ENCODE results near the gene NFATC2.
"Not testable (repeated sequence)": the region's sequence is repeated elsewhere in the genome, so short reads cannot be mapped to it uniquely, and the experiment has no call there.

NFATC2 gene

GRCh38 chr20:51480507-51481270 lies 61.8 kb downstream of the NFATC2 start:
- H3K18ac ChIP-seq (ENCODE audit: low read length), result no peak overlapping the region
- WGBS (ENCODE audit: extremely low coverage, insufficient coverage, low lambda C conversion rate), result no CpG with 5 or more reads among the region's 14 CpGs
- H3K9ac ChIP-seq (ENCODE audit: low read length), result no peak overlapping the region
- no peak overlapping the region for H3K27ac ChIP-seq (ENCODE audit: low read depth, low read length)
- no peak overlapping the region for H3K4me2 ChIP-seq (ENCODE audit: low read length)
- H4K5ac ChIP-seq (ENCODE audit: low read length), result no peak overlapping the region
- no peak overlapping the region for H4K8ac ChIP-seq (ENCODE audit: low read depth, low read length)
- H3K4me1 ChIP-seq (ENCODE audit: control insufficient read depth, low read depth, low read length), result no peaks in the 10 kb centered on the region
- no peak overlapping the region for H2AK5ac ChIP-seq (ENCODE audit: low read length)
- no peaks in the 10 kb centered on the region for H3K79me2 ChIP-seq (ENCODE audit: control insufficient read depth, insufficient read depth, low read length)
- H3K4me3 ChIP-seq (ENCODE audit: low read length), result no peak overlapping the region
- H3K23ac ChIP-seq (ENCODE audit: low read length), result no peak overlapping the region
- no peak overlapping the region for H2BK120ac ChIP-seq (ENCODE audit: low read depth, low read length)
- no peaks in the 10 kb centered on the region for H3K79me1 ChIP-seq (ENCODE audit: low read length)
- no peak overlapping the region for H3K56ac ChIP-seq (ENCODE audit: low read length)
- no peaks in the 10 kb centered on the region for H3K36me3 ChIP-seq (ENCODE audit: control insufficient read depth, insufficient read depth, low read length)
- H2BK15ac ChIP-seq (replicated peaks; ENCODE audit: low read depth), result no peak overlapping the region
- no peaks in the 10 kb centered on the region for H3K27me3 ChIP-seq (ENCODE audit: insufficient read depth, low read length, poor library complexity)
- no peak overlapping the region for H2BK5ac ChIP-seq (ENCODE audit: low read length)
- H3K4ac ChIP-seq (ENCODE audit: low read depth, low read length), result no peak overlapping the region
- no peak for DNase-seq

- not testable (repeated sequence) for H2BK15ac ChIP-seq (replicated peaks; ENCODE audit: low read depth); H3K4ac ChIP-seq (ENCODE audit: low read depth, low read length); H3K36me3 ChIP-seq (ENCODE audit: control insufficient read depth, insufficient read depth, low read length); H4K5ac ChIP-seq (ENCODE audit: low read length); H2BK5ac ChIP-seq (ENCODE audit: low read length); DNase-seq; H3K18ac ChIP-seq (ENCODE audit: low read length); H3K79me2 ChIP-seq (ENCODE audit: control insufficient read depth, insufficient read depth, low read length); H3K4me3 ChIP-seq (ENCODE audit: low read length); H3K27ac ChIP-seq (ENCODE audit: low read depth, low read length); H3K79me1 ChIP-seq (ENCODE audit: low read length); H3K23ac ChIP-seq (ENCODE audit: low read length); H3K27me3 ChIP-seq (ENCODE audit: insufficient read depth, low read length, poor library complexity); H3K56ac ChIP-seq (ENCODE audit: low read length); H3K4me2 ChIP-seq (ENCODE audit: low read length); H4K8ac ChIP-seq (ENCODE audit: low read depth, low read length); H3K9ac ChIP-seq (ENCODE audit: low read length); H3K4me1 ChIP-seq (ENCODE audit: control insufficient read depth, low read depth, low read length); H2AK5ac ChIP-seq (ENCODE audit: low read length); H2BK120ac ChIP-seq (ENCODE audit: low read depth, low read length)
- no CpG with 5 or more reads among the region's 1 CpG for WGBS (ENCODE audit: extremely low coverage, insufficient coverage, low lambda C conversion rate)
Observed at GRCh38 chr20:51476106-51476505, 66.4 kb downstream of the NFATC2 start.

GRCh38 chr20:51473771-51474170 lies 68.7 kb downstream of the NFATC2 start:
- Histone ChIP-seq H2BK15ac (replicated peaks; ENCODE audit: low read depth) (no peak overlapping the region), H3K79me1 (ENCODE audit: low read length) (no peaks in the 10 kb centered on the region), H3K23ac (ENCODE audit: low read length) (no peak overlapping the region), H3K18ac (ENCODE audit: low read length) (no peak overlapping the region), H3K4me3 (ENCODE audit: low read length) (no peak overlapping the region), H3K27ac (ENCODE audit: low read depth, low read length) (no peak overlapping the region), H3K56ac (ENCODE audit: low read length) (no peak overlapping the region), H4K8ac (ENCODE audit: low read depth, low read length) (no peak overlapping the region), H4K5ac (ENCODE audit: low read length) (no peak overlapping the region), H3K4ac (ENCODE audit: low read depth, low read length) (no peak overlapping the region), H2AK5ac (ENCODE audit: low read length) (no peak overlapping the region), H3K4me2 (ENCODE audit: low read length) (no peak overlapping the region), H2BK5ac (ENCODE audit: low read length) (no peak overlapping the region), H3K9ac (ENCODE audit: low read length) (no peak overlapping the region), H3K79me2 (ENCODE audit: control insufficient read depth, insufficient read depth, low read length) (no peaks in the 10 kb centered on the region), H3K27me3 (ENCODE audit: insufficient read depth, low read length, poor library complexity) (no peaks in the 10 kb centered on the region), H3K36me3 (ENCODE audit: control insufficient read depth, insufficient read depth, low read length) (no peaks in the 10 kb centered on the region), H2BK120ac (ENCODE audit: low read depth, low read length) (no peak overlapping the region), H3K4me1 (ENCODE audit: control insufficient read depth, low read depth, low read length) (no peaks in the 10 kb centered on the region)
- WGBS (ENCODE audit: extremely low coverage, insufficient coverage, low lambda C conversion rate), result no CpG with 5 or more reads among the region's 19 CpGs
- DNase-seq, result no peak

GRCh38 chr20:51473256-51473655 lies 69.3 kb downstream of the NFATC2 start:
- Histone ChIP-seq H3K23ac (ENCODE audit: low read length) (no peak overlapping the region), H3K79me1 (ENCODE audit: low read length) (no peaks in the 10 kb centered on the region), H3K27me3 (ENCODE audit: insufficient read depth, low read length, poor library complexity) (no peaks in the 10 kb centered on the region), H3K4ac (ENCODE audit: low read depth, low read length) (no peak overlapping the region), H3K4me2 (ENCODE audit: low read length) (no peak overlapping the region), H2BK5ac (ENCODE audit: low read length) (no peak overlapping the region), H3K27ac (ENCODE audit: low read depth, low read length) (no peak overlapping the region), H4K8ac (ENCODE audit: low read depth, low read length) (no peak overlapping the region), H2BK15ac (replicated peaks; ENCODE audit: low read depth) (no peak overlapping the region), H3K9ac (ENCODE audit: low read length) (no peak overlapping the region), H3K36me3 (ENCODE audit: control insufficient read depth, insufficient read depth, low read length) (no peaks in the 10 kb centered on the region), H2AK5ac (ENCODE audit: low read length) (no peak overlapping the region), H3K4me3 (ENCODE audit: low read length) (no peak overlapping the region), H4K5ac (ENCODE audit: low read length) (no peak overlapping the region), H3K79me2 (ENCODE audit: control insufficient read depth, insufficient read depth, low read length) (no peaks in the 10 kb centered on the region), H3K4me1 (ENCODE audit: control insufficient read depth, low read depth, low read length) (no peaks in the 10 kb centered on the region), H3K18ac (ENCODE audit: low read length) (no peak overlapping the region), H3K56ac (ENCODE audit: low read length) (no peak overlapping the region), H2BK120ac (ENCODE audit: low read depth, low read length) (no peak overlapping the region)
- WGBS (ENCODE audit: extremely low coverage, insufficient coverage, low lambda C conversion rate), result no CpG with 5 or more reads among the region's 4 CpGs
- no peak for DNase-seq

- no peaks in the 10 kb centered on the region for H3K79me1 ChIP-seq (ENCODE audit: low read length)
- no peak overlapping the region for H3K27ac ChIP-seq (ENCODE audit: low read depth, low read length)
- no peak overlapping the region for H3K4me3 ChIP-seq (ENCODE audit: low read length)
- H3K56ac ChIP-seq (ENCODE audit: low read length), result no peak overlapping the region
- no CpG with 5 or more reads among the region's 3 CpGs for WGBS (ENCODE audit: extremely low coverage, insufficient coverage, low lambda C conversion rate)
- no peaks in the 10 kb centered on the region for H3K4me1 ChIP-seq (ENCODE audit: control insufficient read depth, low read depth, low read length)
- H3K18ac ChIP-seq (ENCODE audit: low read length), result no peak overlapping the region
- no peak overlapping the region for H3K23ac ChIP-seq (ENCODE audit: low read length)
- H3K36me3 ChIP-seq (ENCODE audit: control insufficient read depth, insufficient read depth, low read length), result no peaks in the 10 kb centered on the region
- no peak overlapping the region for H4K5ac ChIP-seq (ENCODE audit: low read length)
- H3K9ac ChIP-seq (ENCODE audit: low read length), result no peak overlapping the region
- H3K4ac ChIP-seq (ENCODE audit: low read depth, low read length), result no peak overlapping the region
- no peaks in the 10 kb centered on the region for H3K27me3 ChIP-seq (ENCODE audit: insufficient read depth, low read length, poor library complexity)
- H3K79me2 ChIP-seq (ENCODE audit: control insufficient read depth, insufficient read depth, low read length), result no peaks in the 10 kb centered on the region
- no peak for DNase-seq
- no peak overlapping the region for H2BK5ac ChIP-seq (ENCODE audit: low read length)
- no peak overlapping the region for H2AK5ac ChIP-seq (ENCODE audit: low read length)
- H2BK120ac ChIP-seq (ENCODE audit: low read depth, low read length), result no peak overlapping the region
- no peak overlapping the region for H2BK15ac ChIP-seq (replicated peaks; ENCODE audit: low read depth)
- H4K8ac ChIP-seq (ENCODE audit: low read depth, low read length), result no peak overlapping the region
- H3K4me2 ChIP-seq (ENCODE audit: low read length), result no peak overlapping the region
Observed at GRCh38 chr20:51470907-51471411, 71.6 kb downstream of the NFATC2 start.

GRCh38 chr20:51470499-51470820 lies 72.1 kb downstream of the NFATC2 start:
- Histone ChIP-seq H3K27ac (ENCODE audit: low read depth, low read length) (no peak overlapping the region), H3K4me2 (ENCODE audit: low read length) (no peak overlapping the region), H2BK5ac (ENCODE audit: low read length) (no peak overlapping the region), H3K56ac (ENCODE audit: low read length) (no peak overlapping the region), H3K9ac (ENCODE audit: low read length) (no peak overlapping the region), H3K4ac (ENCODE audit: low read depth, low read length) (no peak overlapping the region), H3K79me1 (ENCODE audit: low read length) (no peaks in the 10 kb centered on the region), H3K18ac (ENCODE audit: low read length) (no peak overlapping the region), H2BK15ac (replicated peaks; ENCODE audit: low read depth) (no peak overlapping the region), H4K5ac (ENCODE audit: low read length) (no peak overlapping the region), H3K4me3 (ENCODE audit: low read length) (no peak overlapping the region), H4K8ac (ENCODE audit: low read depth, low read length) (no peak overlapping the region), H3K79me2 (ENCODE audit: control insufficient read depth, insufficient read depth, low read length) (no peaks in the 10 kb centered on the region), H3K4me1 (ENCODE audit: control insufficient read depth, low read depth, low read length) (no peaks in the 10 kb centered on the region), H2AK5ac (ENCODE audit: low read length) (no peak overlapping the region), H3K23ac (ENCODE audit: low read length) (no peak overlapping the region), H3K27me3 (ENCODE audit: insufficient read depth, low read length, poor library complexity) (no peaks in the 10 kb centered on the region), H3K36me3 (ENCODE audit: control insufficient read depth, insufficient read depth, low read length) (no peaks in the 10 kb centered on the region), H2BK120ac (ENCODE audit: low read depth, low read length) (no peak overlapping the region)
- no CpG with 5 or more reads among the region's 5 CpGs for WGBS (ENCODE audit: extremely low coverage, insufficient coverage, low lambda C conversion rate)
- no peak for DNase-seq
